Measurements from ENCODE around the gene EFCC1.

Gene EFCC1

GRCh38 chr3:129033633-129034321, 32.7 kb downstream of the EFCC1 start:
- Histone ChIP-seq H3K4me1 (ENCODE audit: control insufficient read depth, low read length) (no peaks in the 10 kb centered on the region), H3K9me3 (ENCODE audit: control insufficient read depth, insufficient read depth, low read length) (no peaks in the 10 kb centered on the region), H3K27me3 (ENCODE audit: control insufficient read depth, low read length) (no peaks in the 10 kb centered on the region), H3K36me3 (ENCODE audit: control insufficient read depth, low read length) (no peaks in the 10 kb centered on the region), H3K4me2 (ENCODE audit: low read length) (no peak overlapping the region), H3K79me2 (ENCODE audit: control insufficient read depth, low read length) (no peaks in the 10 kb centered on the region), H4K20me1 (ENCODE audit: control insufficient read depth, insufficient read depth, low read depth, low read length) (no peaks in the 10 kb centered on the region), H3K9me2 (replicated peaks; ENCODE audit: control insufficient read depth, low read length) (no peaks in the 10 kb centered on the region), H3K4me3 (ENCODE audit: low read length) (no peak overlapping the region), H3K27ac (ENCODE audit: low read depth, low read length) (no peak overlapping the region), H3F3A (ENCODE audit: control insufficient read depth, insufficient read depth) (no peaks in the 10 kb centered on the region)
- TF ChIP-seq CTCF (IDR thresholded peaks at IDR 0.05; ENCODE audit: low read depth, low read length, poor library complexity, severe bottlenecking) = no peak
- no peak for TF ChIP-seq EZH2phosphoT487 (IDR thresholded peaks at IDR 0.05; ENCODE audit: borderline replicate concordance, low read length)

- Histone ChIP-seq H3F3A (ENCODE audit: control insufficient read depth, insufficient read depth) (no peaks in the 10 kb centered on the region), H3K27me3 (ENCODE audit: control insufficient read depth, low read length) (no peaks in the 10 kb centered on the region), H3K27ac (ENCODE audit: low read depth, low read length) (no peak overlapping the region), H3K79me2 (ENCODE audit: control insufficient read depth, low read length) (no peaks in the 10 kb centered on the region), H3K9me3 (ENCODE audit: control insufficient read depth, insufficient read depth, low read length) (no peaks in the 10 kb centered on the region), H3K9me2 (replicated peaks; ENCODE audit: control insufficient read depth, low read length) (no peaks in the 10 kb centered on the region), H4K20me1 (ENCODE audit: control insufficient read depth, insufficient read depth, low read depth, low read length) (no peaks in the 10 kb centered on the region), H3K36me3 (ENCODE audit: control insufficient read depth, low read length) (no peaks in the 10 kb centered on the region), H3K4me2 (ENCODE audit: low read length) (no peak overlapping the region), H3K4me1 (ENCODE audit: control insufficient read depth, low read length) (no peaks in the 10 kb centered on the region), H3K4me3 (ENCODE audit: low read length) (no peak overlapping the region)
- no peak for TF ChIP-seq CTCF (IDR thresholded peaks at IDR 0.05; ENCODE audit: low read depth, low read length, poor library complexity, severe bottlenecking)
- TF ChIP-seq EZH2phosphoT487 (IDR thresholded peaks at IDR 0.05; ENCODE audit: borderline replicate concordance, low read length) = no peak
Measured at GRCh38 chr3:129034642-129035041, 33.5 kb downstream of the EFCC1 start.

GRCh38 chr3:129035360-129036221, 34.5 kb downstream of the EFCC1 start:
- Histone ChIP-seq H3K4me3 (ENCODE audit: low read length) (no peak overlapping the region), H3K4me1 (ENCODE audit: control insufficient read depth, low read length) (no peaks in the 10 kb centered on the region), H3K27ac (ENCODE audit: low read depth, low read length) (no peak overlapping the region), H3K9me2 (replicated peaks; ENCODE audit: control insufficient read depth, low read length) (no peaks in the 10 kb centered on the region), H3K79me2 (ENCODE audit: control insufficient read depth, low read length) (no peaks in the 10 kb centered on the region), H3K9me3 (ENCODE audit: control insufficient read depth, insufficient read depth, low read length) (no peaks in the 10 kb centered on the region), H3F3A (ENCODE audit: control insufficient read depth, insufficient read depth) (no peaks in the 10 kb centered on the region), H4K20me1 (ENCODE audit: control insufficient read depth, insufficient read depth, low read depth, low read length) (no peaks in the 10 kb centered on the region), H3K36me3 (ENCODE audit: control insufficient read depth, low read length) (no peaks in the 10 kb centered on the region), H3K4me2 (ENCODE audit: low read length) (no peak overlapping the region), H3K27me3 (ENCODE audit: control insufficient read depth, low read length) (no peaks in the 10 kb centered on the region)
- no peak for TF ChIP-seq EZH2phosphoT487 (IDR thresholded peaks at IDR 0.05; ENCODE audit: borderline replicate concordance, low read length)
- TF ChIP-seq CTCF (IDR thresholded peaks at IDR 0.05; ENCODE audit: low read depth, low read length, poor library complexity, severe bottlenecking) = no peak
